Liver (tissue), 9 donors: Measurements from ENCODE around the gene CAPG. TPM values are rescaled to one million over a fixed set of nuclear protein-coding genes. Genes with fewer than 3 reads are reported as not detected.

ENCODE experiments used
- DNase-seq: peaks from one replicate; pipeline ENCODE4 v3.0.0-alpha.2; 2017; ENCODE audit warnings: low spot score
- H3K27ac ChIP-seq, 2 donors: one replicate each; pipeline ENCODE4 v1.7.0; 2013; ENCODE audit warnings: inconsistent platforms in 2 of 2, low read length in 2 of 2, control low read depth in 1 of 2, low read depth in 1 of 2, mild to moderate bottlenecking in 1 of 2
- H3K27me3 ChIP-seq, 4 donors: one replicate each; pipeline versions ENCODE4 v1.6.1 to v1.7.0; 2013; ENCODE audit warnings: low read length in 3 of 4, inconsistent platforms in 1 of 4, mild to moderate bottlenecking in 1 of 4, moderate library complexity in 1 of 4; ENCODE audit not compliant: control insufficient read depth in 4 of 4, insufficient read depth in 4 of 4
- H3K36me3 ChIP-seq, 4 donors: one replicate each; pipeline versions ENCODE4 v1.6.1 to v1.7.0; 2013; ENCODE audit warnings: low read length in 3 of 4, mild to moderate bottlenecking in 3 of 4, low read depth in 1 of 4, moderate library complexity in 1 of 4; ENCODE audit not compliant: control insufficient read depth in 4 of 4, insufficient read depth in 3 of 4
- H3K4me1 ChIP-seq, 4 donors: one replicate each; pipeline versions ENCODE4 v1.6.1 to v1.7.0; 2013; ENCODE audit warnings: low read length in 3 of 4, mild to moderate bottlenecking in 3 of 4, moderate library complexity in 1 of 4; ENCODE audit not compliant: control insufficient read depth in 4 of 4, insufficient read depth in 4 of 4
- H3K4me3 ChIP-seq, 3 donors: one replicate each; pipeline versions ENCODE4 v1.6.1 to v1.7.0; 2013; ENCODE audit warnings: low read length in 3 of 3, control low read depth in 1 of 3, low read depth in 1 of 3, mild to moderate bottlenecking in 1 of 3
- H3K9ac ChIP-seq, 2 donors: one replicate each; pipeline ENCODE4 v1.7.0; 2013; ENCODE audit warnings: low read length in 2 of 2, mild to moderate bottlenecking in 2 of 2, moderate library complexity in 2 of 2, control low read depth in 1 of 2, low read depth in 1 of 2
- H3K9me3 ChIP-seq, 4 donors: one replicate each; pipeline versions ENCODE4 v1.6.1 to v1.7.0; 2013; ENCODE audit warnings: low read length in 3 of 4; ENCODE audit not compliant: control insufficient read depth in 4 of 4
- EGR1 ChIP-seq, 2 donors: IDR thresholded peaks; 2 replicates each; pipeline ENCODE4 v1.6.1; 2016 to 2018; ENCODE audit warnings: antibody characterized with exemption in 2 of 2, low read depth in 2 of 2
- FOXA1 ChIP-seq: IDR thresholded peaks from 2 replicates; pipeline ENCODE4 v1.6.1; 2016; ENCODE audit warnings: antibody characterized with exemption
- FOXA2 ChIP-seq: IDR thresholded peaks from 2 replicates; pipeline ENCODE4 v1.6.1; 2016; ENCODE audit warnings: antibody characterized with exemption
- GABPA ChIP-seq, 2 donors: IDR thresholded peaks in 1 of 2; conservative IDR thresholded peaks in 1 of 2; 2 replicates each; pipeline ENCODE4 v1.6.1; 2016; ENCODE audit warnings: antibody characterized with exemption in 2 of 2, mild to moderate bottlenecking in 1 of 2, moderate library complexity in 1 of 2
- HNF4A ChIP-seq, 2 donors: conservative IDR thresholded peaks; 2 replicates each; pipeline ENCODE4 v1.6.1; 2016; ENCODE audit warnings: antibody characterized with exemption in 2 of 2, mild to moderate bottlenecking in 2 of 2
- HNF4G ChIP-seq: IDR thresholded peaks from 2 replicates; pipeline ENCODE4 v1.6.1; 2016; ENCODE audit warnings: antibody characterized with exemption
- JUND ChIP-seq, 2 donors: IDR thresholded peaks; 2 replicates each; pipeline ENCODE4 v1.6.1; 2016; ENCODE audit warnings: antibody characterized with exemption in 2 of 2
- NR2F2 ChIP-seq: IDR thresholded peaks from 2 replicates; pipeline ENCODE4 v1.6.1; 2016; ENCODE audit warnings: antibody characterized with exemption
- RAD21 ChIP-seq, 2 donors: IDR thresholded peaks; 2 replicates each; pipeline ENCODE4 v1.6.1; 2016; ENCODE audit warnings: antibody characterized with exemption in 2 of 2, mild to moderate bottlenecking in 2 of 2
- RXRA ChIP-seq, 2 donors: IDR thresholded peaks; 2 replicates each; pipeline ENCODE4 v1.6.1; 2017 to 2018; ENCODE audit warnings: antibody characterized with exemption in 2 of 2, mild to moderate bottlenecking in 1 of 2
- SP1 ChIP-seq: IDR thresholded peaks from 2 replicates; pipeline ENCODE4 v1.6.1; 2018; ENCODE audit warnings: antibody characterized with exemption, mild to moderate bottlenecking
- TAF1 ChIP-seq: conservative IDR thresholded peaks from 2 replicates; pipeline ENCODE4 v1.6.1; 2016; ENCODE audit warnings: antibody characterized with exemption, mild to moderate bottlenecking
- YY1 ChIP-seq: IDR thresholded peaks from 2 replicates; pipeline ENCODE4 v1.6.1; 2016; ENCODE audit warnings: antibody characterized with exemption, mild to moderate bottlenecking
- WGBS: extraction: QIAGEN DNeasy Blood & Tissue Kit; methylation state at CpG from one replicate; pipeline ENCODE4 v1.1.7; 2013; 5-methylcytosine and 5-hydroxymethylcytosine counted together
- polyA plus RNA-seq, 2 donors: library from polyadenylated mRNA; stranded (reverse) in 1 of 2; unstranded in 1 of 2; fragments of 200-250 nt in 1 of 2; fragments of >200 nt in 1 of 2; fragmentation: Nextera tagmentation in 1 of 2; extraction: Ambion mirVana in 1 of 2; gene quantifications; one replicate each; pipeline versions ENCODE4 v1.2.1 to v1.2.3, GENCODE V29; 2013 to 2015
- total RNA-seq, 2 donors: library from RNA; depleted of rRNA; stranded (reverse); fragments of >200 nt; gene quantifications; one replicate each; pipeline ENCODE4 v1.2.3, GENCODE V29; 2014
- TF ChIP-seq, protein P1 (sequence below): IDR thresholded peaks from 2 replicates; pipeline ENCODE4 v1.6.1; 2016; ENCODE audit warnings: antibody characterized with exemption, mild to moderate bottlenecking
- TF ChIP-seq, protein P2 (sequence below): IDR thresholded peaks from 2 replicates; pipeline ENCODE4 v1.6.1; 2016; ENCODE audit warnings: antibody characterized with exemption
- TF ChIP-seq, protein P3 (sequence below): fragments of 150-350 bp; IDR thresholded peaks from 2 replicates; pipeline ENCODE4 v1.5.1; 2017; ENCODE audit warnings: improper control_type of control experiment, low read depth, low read length; ENCODE audit not compliant: missing input control
- TF ChIP-seq, protein P4 (sequence below): IDR thresholded peaks from 2 replicates; pipeline ENCODE4 v1.6.1; 2016; ENCODE audit warnings: antibody characterized with exemption
- TF ChIP-seq, protein P5 (sequence below): IDR thresholded peaks from 2 replicates; pipeline ENCODE4 v1.6.1; 2016; ENCODE audit warnings: antibody characterized with exemption
- donor health status: healthy.
- donor health status: healthy.
- donor health status: healthy.
- donor health status: healthy.
- donor health status: healthy.

Gene CAPG
- total and polyA plus RNA-seq, 4 donors: 2.7 to 19.3 (median 5.2) TPM

DNA sequence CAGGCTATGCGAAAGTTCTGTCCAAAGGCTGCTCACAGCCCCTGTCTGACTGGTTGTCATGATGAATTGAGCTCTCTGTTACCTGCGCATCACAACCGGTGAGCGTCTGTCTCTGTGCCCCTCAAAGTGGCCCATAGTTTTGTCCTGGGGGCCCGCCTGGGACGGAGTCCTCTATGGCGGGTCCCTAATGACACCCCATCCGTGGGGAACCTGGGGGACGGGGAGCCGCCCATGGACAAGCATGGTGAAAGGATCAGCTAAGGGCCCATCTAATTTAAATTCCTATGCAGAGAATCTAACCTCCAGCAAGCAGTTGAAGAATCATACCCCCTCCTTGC lies 55.1 kb downstream of the CAPG start (continued):
- TF ChIP-seq, protein P1, sequence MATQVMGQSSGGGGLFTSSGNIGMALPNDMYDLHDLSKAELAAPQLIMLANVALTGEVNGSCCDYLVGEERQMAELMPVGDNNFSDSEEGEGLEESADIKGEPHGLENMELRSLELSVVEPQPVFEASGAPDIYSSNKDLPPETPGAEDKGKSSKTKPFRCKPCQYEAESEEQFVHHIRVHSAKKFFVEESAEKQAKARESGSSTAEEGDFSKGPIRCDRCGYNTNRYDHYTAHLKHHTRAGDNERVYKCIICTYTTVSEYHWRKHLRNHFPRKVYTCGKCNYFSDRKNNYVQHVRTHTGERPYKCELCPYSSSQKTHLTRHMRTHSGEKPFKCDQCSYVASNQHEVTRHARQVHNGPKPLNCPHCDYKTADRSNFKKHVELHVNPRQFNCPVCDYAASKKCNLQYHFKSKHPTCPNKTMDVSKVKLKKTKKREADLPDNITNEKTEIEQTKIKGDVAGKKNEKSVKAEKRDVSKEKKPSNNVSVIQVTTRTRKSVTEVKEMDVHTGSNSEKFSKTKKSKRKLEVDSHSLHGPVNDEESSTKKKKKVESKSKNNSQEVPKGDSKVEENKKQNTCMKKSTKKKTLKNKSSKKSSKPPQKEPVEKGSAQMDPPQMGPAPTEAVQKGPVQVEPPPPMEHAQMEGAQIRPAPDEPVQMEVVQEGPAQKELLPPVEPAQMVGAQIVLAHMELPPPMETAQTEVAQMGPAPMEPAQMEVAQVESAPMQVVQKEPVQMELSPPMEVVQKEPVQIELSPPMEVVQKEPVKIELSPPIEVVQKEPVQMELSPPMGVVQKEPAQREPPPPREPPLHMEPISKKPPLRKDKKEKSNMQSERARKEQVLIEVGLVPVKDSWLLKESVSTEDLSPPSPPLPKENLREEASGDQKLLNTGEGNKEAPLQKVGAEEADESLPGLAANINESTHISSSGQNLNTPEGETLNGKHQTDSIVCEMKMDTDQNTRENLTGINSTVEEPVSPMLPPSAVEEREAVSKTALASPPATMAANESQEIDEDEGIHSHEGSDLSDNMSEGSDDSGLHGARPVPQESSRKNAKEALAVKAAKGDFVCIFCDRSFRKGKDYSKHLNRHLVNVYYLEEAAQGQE: no peak

DNA sequence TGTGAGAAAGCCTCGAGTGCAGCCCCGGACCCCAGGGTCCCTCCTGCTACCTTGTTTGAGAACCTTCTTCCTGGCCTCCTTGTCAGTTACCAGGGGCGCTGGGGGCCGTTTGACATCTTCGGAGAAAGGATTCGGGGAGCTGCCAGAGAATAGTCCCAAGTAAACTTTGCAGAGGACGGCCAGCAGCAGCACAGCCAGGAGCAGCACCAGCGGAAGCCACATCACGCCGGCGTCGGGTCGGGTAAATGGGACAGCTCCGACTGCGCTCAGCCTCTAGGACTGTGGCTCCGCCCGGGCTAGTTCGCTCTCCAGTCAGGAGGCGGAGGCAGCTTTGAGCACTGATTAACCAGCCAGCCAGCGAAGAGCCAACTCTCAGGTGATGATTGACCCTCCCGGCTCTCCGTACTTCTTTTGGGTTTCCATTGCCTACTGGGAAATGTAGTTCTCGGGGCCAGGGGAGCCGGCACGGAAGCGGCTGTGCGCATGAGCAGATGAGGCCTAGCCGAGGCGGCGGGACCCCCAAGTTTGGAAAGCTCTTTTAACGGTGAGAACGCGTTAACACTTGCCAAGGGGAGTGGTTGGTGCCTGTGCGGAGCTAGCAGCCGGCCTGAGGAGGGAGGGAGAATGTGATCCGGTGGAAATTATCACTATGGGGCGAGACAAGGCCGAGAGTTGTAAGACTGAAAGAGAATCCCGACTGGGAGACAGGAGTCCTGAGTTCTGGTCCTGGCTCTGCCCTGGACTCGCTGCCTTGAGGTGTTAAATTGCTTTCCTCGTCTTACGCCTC lies 55.7 kb downstream of the CAPG start, which contains the start of the genes ELMOD3 and RETSAT:
Gene ELMOD3 (plus strand): TSS at position 484 of the 787 bp plus-strand sequence. CDS start 2,430 bp downstream, outside the sequence.
Gene RETSAT (minus strand): TSS at position 243 of the 787 bp plus-strand sequence. CDS start 21 bp downstream, at position 222.
- H3K4me1 ChIP-seq: peaks cover 6 to 24% (median 16%) of the 10 kb centered on the region in 4 donors
- TF ChIP-seq, protein P2, sequence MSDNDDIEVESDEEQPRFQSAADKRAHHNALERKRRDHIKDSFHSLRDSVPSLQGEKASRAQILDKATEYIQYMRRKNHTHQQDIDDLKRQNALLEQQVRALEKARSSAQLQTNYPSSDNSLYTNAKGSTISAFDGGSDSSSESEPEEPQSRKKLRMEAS: peak; percentile 11
- peak; percentile 72 for TF ChIP-seq FOXA1
- TF ChIP-seq, protein P3, sequence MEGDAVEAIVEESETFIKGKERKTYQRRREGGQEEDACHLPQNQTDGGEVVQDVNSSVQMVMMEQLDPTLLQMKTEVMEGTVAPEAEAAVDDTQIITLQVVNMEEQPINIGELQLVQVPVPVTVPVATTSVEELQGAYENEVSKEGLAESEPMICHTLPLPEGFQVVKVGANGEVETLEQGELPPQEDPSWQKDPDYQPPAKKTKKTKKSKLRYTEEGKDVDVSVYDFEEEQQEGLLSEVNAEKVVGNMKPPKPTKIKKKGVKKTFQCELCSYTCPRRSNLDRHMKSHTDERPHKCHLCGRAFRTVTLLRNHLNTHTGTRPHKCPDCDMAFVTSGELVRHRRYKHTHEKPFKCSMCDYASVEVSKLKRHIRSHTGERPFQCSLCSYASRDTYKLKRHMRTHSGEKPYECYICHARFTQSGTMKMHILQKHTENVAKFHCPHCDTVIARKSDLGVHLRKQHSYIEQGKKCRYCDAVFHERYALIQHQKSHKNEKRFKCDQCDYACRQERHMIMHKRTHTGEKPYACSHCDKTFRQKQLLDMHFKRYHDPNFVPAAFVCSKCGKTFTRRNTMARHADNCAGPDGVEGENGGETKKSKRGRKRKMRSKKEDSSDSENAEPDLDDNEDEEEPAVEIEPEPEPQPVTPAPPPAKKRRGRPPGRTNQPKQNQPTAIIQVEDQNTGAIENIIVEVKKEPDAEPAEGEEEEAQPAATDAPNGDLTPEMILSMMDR: no peak
- TF ChIP-seq HNF4A (conservative IDR thresholded peaks at IDR 0.05): no peak
- no peak for TF ChIP-seq FOXA2
- peak; percentile 88 for TF ChIP-seq SP1
- peak; percentile 44 to 48 for TF ChIP-seq RXRA (IDR thresholded peaks at IDR 0.05)
- peak; percentile 15 for TF ChIP-seq NR2F2
- TF ChIP-seq, protein P1: peak; percentile 96
- TF ChIP-seq YY1: peak; percentile 85
- TF ChIP-seq GABPA (IDR thresholded peaks at IDR 0.05 in 1 of 2, conservative IDR thresholded peaks at IDR 0.05 in 1 of 2): peak in 1 of 2 donors; percentile 69
- TF ChIP-seq HNF4G: no peak
- TF ChIP-seq TAF1: peak; percentile 100
- TF ChIP-seq RAD21 (IDR thresholded peaks at IDR 0.05): peak; percentile 50 to 64
- peak in 1 of 2 donors; percentile 58 for TF ChIP-seq EGR1 (IDR thresholded peaks at IDR 0.05; ENCODE audit: low read depth in 2 of 2)
- TF ChIP-seq JUND (IDR thresholded peaks at IDR 0.05): peak; percentile 34 to 41
- TF ChIP-seq, protein P4, sequence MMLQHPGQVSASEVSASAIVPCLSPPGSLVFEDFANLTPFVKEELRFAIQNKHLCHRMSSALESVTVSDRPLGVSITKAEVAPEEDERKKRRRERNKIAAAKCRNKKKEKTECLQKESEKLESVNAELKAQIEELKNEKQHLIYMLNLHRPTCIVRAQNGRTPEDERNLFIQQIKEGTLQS: peak; percentile 29
- TF ChIP-seq, protein P5, sequence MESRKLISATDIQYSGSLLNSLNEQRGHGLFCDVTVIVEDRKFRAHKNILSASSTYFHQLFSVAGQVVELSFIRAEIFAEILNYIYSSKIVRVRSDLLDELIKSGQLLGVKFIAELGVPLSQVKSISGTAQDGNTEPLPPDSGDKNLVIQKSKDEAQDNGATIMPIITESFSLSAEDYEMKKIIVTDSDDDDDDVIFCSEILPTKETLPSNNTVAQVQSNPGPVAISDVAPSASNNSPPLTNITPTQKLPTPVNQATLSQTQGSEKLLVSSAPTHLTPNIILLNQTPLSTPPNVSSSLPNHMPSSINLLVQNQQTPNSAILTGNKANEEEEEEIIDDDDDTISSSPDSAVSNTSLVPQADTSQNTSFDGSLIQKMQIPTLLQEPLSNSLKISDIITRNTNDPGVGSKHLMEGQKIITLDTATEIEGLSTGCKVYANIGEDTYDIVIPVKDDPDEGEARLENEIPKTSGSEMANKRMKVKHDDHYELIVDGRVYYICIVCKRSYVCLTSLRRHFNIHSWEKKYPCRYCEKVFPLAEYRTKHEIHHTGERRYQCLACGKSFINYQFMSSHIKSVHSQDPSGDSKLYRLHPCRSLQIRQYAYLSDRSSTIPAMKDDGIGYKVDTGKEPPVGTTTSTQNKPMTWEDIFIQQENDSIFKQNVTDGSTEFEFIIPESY: peak; percentile 97
- H3K27ac ChIP-seq: peak within 1 kb of the TSS; percentile 73 to 85
- H3K9me3 ChIP-seq: no peaks in the 10 kb centered on the region
- peak within 1 kb of the TSS; percentile 70 to 92 for H3K9ac ChIP-seq
- H3K4me3 ChIP-seq: peak within 1 kb of the TSS; percentile 68 to 86 (median 83)
- H3K27me3 ChIP-seq: no peaks in the 10 kb centered on the region
- peaks cover 3 to 29% (median 22%) of the 10 kb centered on the region in 4 donors for H3K36me3 ChIP-seq
- WGBS: under 1% methylated on average over 42 of the region's 42 CpGs
- peak; percentile 91 for DNase-seq
